Stomach smooth muscle (tissue), 2 donors: Measurements from ENCODE around the gene GUSB.
"Not testable (repeated sequence)": the region's sequence is repeated elsewhere in the genome, so short reads cannot be mapped to it uniquely, and the experiment has no call there.

Experiments
- H3K27ac ChIP-seq: one replicate; pipeline ENCODE4 v1.7.0; 2013; ENCODE audit warnings: mild to moderate bottlenecking, low read length, inconsistent platforms
- H3K27me3 ChIP-seq, 2 donors: one replicate each; pipeline ENCODE4 v1.7.0; 2013; ENCODE audit warnings: low read length in 2 of 2; ENCODE audit not compliant: insufficient read depth in 2 of 2, control insufficient read depth in 1 of 2
- H3K36me3 ChIP-seq, 2 donors: one replicate each; pipeline ENCODE4 v1.7.0; 2013; ENCODE audit warnings: low read length in 2 of 2; ENCODE audit not compliant: control insufficient read depth in 2 of 2, insufficient read depth in 2 of 2
- H3K4me1 ChIP-seq: one replicate; pipeline ENCODE4 v1.7.0; 2013; ENCODE audit warnings: low read length; ENCODE audit not compliant: control insufficient read depth, insufficient read depth
- H3K4me3 ChIP-seq, 2 donors: one replicate each; pipeline ENCODE4 v1.7.0; 2013; ENCODE audit warnings: low read length in 2 of 2
- H3K9ac ChIP-seq, 2 donors: one replicate each; pipeline ENCODE4 v1.7.0; 2013; ENCODE audit warnings: low read length in 2 of 2, mild to moderate bottlenecking in 1 of 2
- H3K9me3 ChIP-seq, 2 donors: one replicate each; pipeline ENCODE4 v1.7.0; 2013; ENCODE audit warnings: low read length in 2 of 2; ENCODE audit not compliant: control insufficient read depth in 2 of 2
- donor health status: healthy.
- donor health status: Pancreatic carcinoma.

The GUSB gene

GRCh38 chr7:65974191-65974801 lies 7.7 kb downstream of the GUSB start:
- no peaks in the 10 kb centered on the region for H3K9me3 ChIP-seq
- H3K27me3 ChIP-seq, result no peaks in the 10 kb centered on the region
- no peak overlapping the region for H3K4me3 ChIP-seq
- peaks cover 21 to 53% of the 10 kb centered on the region in 2 donors for H3K36me3 ChIP-seq
- H3K9ac ChIP-seq, result no peak overlapping the region
- no peaks in the 10 kb centered on the region for H3K4me1 ChIP-seq
- H3K27ac ChIP-seq, result no peak overlapping the region

GRCh38 chr7:65972976-65973375 lies 9.0 kb downstream of the GUSB start:
- Histone ChIP-seq H3K36me3 (peaks cover 25 to 54% of the 10 kb centered on the region in 2 donors), H3K4me3 (no peak overlapping the region), H3K9me3 (no peaks in the 10 kb centered on the region), H3K4me1 (no peaks in the 10 kb centered on the region), H3K27ac (no peak overlapping the region), H3K27me3 (no peaks in the 10 kb centered on the region), H3K9ac (no peak overlapping the region)

- Histone ChIP-seq H3K9ac (no peak overlapping the region), H3K9me3 (no peaks in the 10 kb centered on the region), H3K4me3 (no peak overlapping the region), H3K27ac (no peak overlapping the region), H3K36me3 (peaks cover 33 to 61% of the 10 kb centered on the region in 2 donors), H3K4me1 (no peaks in the 10 kb centered on the region), H3K27me3 (no peaks in the 10 kb centered on the region)
Measured at GRCh38 chr7:65971021-65971420, 11.0 kb downstream of the GUSB start.

GRCh38 chr7:65968256-65969185 lies 13.5 kb downstream of the GUSB start:
- Histone ChIP-seq H3K9ac (no peak overlapping the region), H3K4me1 (no peaks in the 10 kb centered on the region), H3K27me3 (no peaks in the 10 kb centered on the region), H3K27ac (no peak overlapping the region), H3K4me3 (no peak overlapping the region), H3K9me3 (no peaks in the 10 kb centered on the region), H3K36me3 (peaks cover 29 to 50% of the 10 kb centered on the region in 2 donors)

- no peaks in the 10 kb centered on the region for H3K4me1 ChIP-seq
- no peaks in the 10 kb centered on the region for H3K27me3 ChIP-seq
- no peak overlapping the region for H3K27ac ChIP-seq
- H3K4me3 ChIP-seq, result no peak overlapping the region
- H3K9ac ChIP-seq, result no peak overlapping the region
- H3K9me3 ChIP-seq, result no peaks in the 10 kb centered on the region
- H3K36me3 ChIP-seq, result peaks cover 30 to 41% of the 10 kb centered on the region in 2 donors
Measured at GRCh38 chr7:65967361-65968155, 14.5 kb downstream of the GUSB start.

GRCh38 chr7:65966146-65966545 lies 15.9 kb downstream of the GUSB start:
- Histone ChIP-seq H3K36me3 (peaks cover 35 to 42% of the 10 kb centered on the region in 2 donors), H3K27ac (no peak overlapping the region), H3K4me1 (no peaks in the 10 kb centered on the region), H3K4me3 (no peak overlapping the region), H3K9me3 (no peaks in the 10 kb centered on the region), H3K9ac (no peak overlapping the region), H3K27me3 (no peaks in the 10 kb centered on the region)

- not testable (repeated sequence) for H3K9ac ChIP-seq, H3K27me3 ChIP-seq, H3K4me3 ChIP-seq, H3K9me3 ChIP-seq, H3K4me1 ChIP-seq, H3K27ac ChIP-seq
- H3K36me3 ChIP-seq, result peaks cover 41 to 47% of the 10 kb centered on the region in 2 donors
Measured at GRCh38 chr7:65964671-65965070, 17.3 kb downstream of the GUSB start.

- Histone ChIP-seq H3K9ac (no peak overlapping the region), H3K9me3 (no peaks in the 10 kb centered on the region), H3K4me3 (no peak overlapping the region), H3K4me1 (peaks cover 2% of the 10 kb centered on the region), H3K27me3 (no peaks in the 10 kb centered on the region), H3K36me3 (peaks cover 31 to 45% of the 10 kb centered on the region in 2 donors), H3K27ac (no peak overlapping the region)
Measured at GRCh38 chr7:65962033-65962432, 20.0 kb downstream of the GUSB start.

GRCh38 chr7:65960351-65961074 lies 21.5 kb downstream of the GUSB start:
- Histone ChIP-seq H3K9ac (no peak overlapping the region), H3K36me3 (peaks cover 35 to 51% of the 10 kb centered on the region in 2 donors), H3K4me1 (peaks cover 2% of the 10 kb centered on the region), H3K4me3 (no peak overlapping the region), H3K27ac (no peak overlapping the region), H3K27me3 (no peaks in the 10 kb centered on the region), H3K9me3 (no peaks in the 10 kb centered on the region)

- Histone ChIP-seq H3K27me3 (no peaks in the 10 kb centered on the region), H3K9ac (no peak overlapping the region), H3K27ac (no peak overlapping the region), H3K36me3 (peaks cover 35 to 36% of the 10 kb centered on the region in 2 donors), H3K9me3 (no peaks in the 10 kb centered on the region), H3K4me1 (peaks cover 2% of the 10 kb centered on the region), H3K4me3 (no peak overlapping the region)
Measured at GRCh38 chr7:65955718-65956117, 26.3 kb downstream of the GUSB start.
